HG03571 (cell line): ENCODE measurements around the gene CCNI.
A peak's percentile ranks its signal among the peaks of the same experiment; 100 is the strongest.
"Not testable (repeated sequence)": the region's sequence is repeated elsewhere in the genome, so short reads cannot be mapped to it uniquely, and the experiment has no call there.

ENCODE experiments used
- ATAC-seq: cut with Tn5 transposase; IDR thresholded peaks from one replicate; pipeline ENCODE4 v1.9.1; 2021; ENCODE audit not compliant: unreplicated experiment

CCNI gene

GRCh38 chr4:77075869-77076799 lies at the start of gene CCNI:
CCNI (minus strand) TSS chr4:77075989; CDS start chr4:77066362, 9,627 bp downstream.
- peak; percentile 61 for ATAC-seq

GRCh38 chr4:77124576-77124975 lies 48.8 kb upstream of the CCNI start:
- ATAC-seq = no peak

GRCh38 chr4:77123411-77123810 lies 47.6 kb upstream of the CCNI start:
- no peak for ATAC-seq

- no peak for ATAC-seq
Observed at GRCh38 chr4:77122656-77123055, 46.9 kb upstream of the CCNI start.

- ATAC-seq = no peak
Observed at GRCh38 chr4:77121736-77122240, 46.0 kb upstream of the CCNI start.

GRCh38 chr4:77120886-77121508 lies 45.2 kb upstream of the CCNI start:
- no peak for ATAC-seq

- ATAC-seq = no peak
Observed at GRCh38 chr4:77117721-77118120, 41.9 kb upstream of the CCNI start.

- ATAC-seq = no peak
Observed at GRCh38 chr4:77113069-77113468, 37.3 kb upstream of the CCNI start.

- no peak for ATAC-seq
Observed at GRCh38 chr4:77110730-77111129, 34.9 kb upstream of the CCNI start.

- no peak for ATAC-seq
Observed at GRCh38 chr4:77104791-77105540, 29.2 kb upstream of the CCNI start.

- no peak for ATAC-seq
Observed at GRCh38 chr4:77104388-77104787, 28.6 kb upstream of the CCNI start.

GRCh38 chr4:77100234-77100633 lies 24.4 kb upstream of the CCNI start:
- no peak for ATAC-seq

GRCh38 chr4:77097611-77098010 lies 21.8 kb upstream of the CCNI start:
- ATAC-seq = no peak

- peak; percentile 98 for ATAC-seq
Observed at GRCh38 chr4:77095101-77095821, 19.5 kb upstream of the CCNI start.

- no peak for ATAC-seq
Observed at GRCh38 chr4:77094496-77094895, 18.7 kb upstream of the CCNI start.

GRCh38 chr4:77093401-77093800 lies 17.6 kb upstream of the CCNI start:
- no peak for ATAC-seq

- ATAC-seq = no peak
Observed at GRCh38 chr4:77092975-77093374, 17.2 kb upstream of the CCNI start.

- ATAC-seq = no peak
Observed at GRCh38 chr4:77089866-77090265, 14.1 kb upstream of the CCNI start.

GRCh38 chr4:77087027-77087426 lies 11.2 kb upstream of the CCNI start:
- not testable (repeated sequence) for ATAC-seq

GRCh38 chr4:77084019-77084639 lies 8.3 kb upstream of the CCNI start:
- no peak for ATAC-seq
